SK-N-SH treated with all-trans-retinoic acid at 6 μM for 48 hours (cell line): ENCODE data around the gene PNKD.
"Not testable (repeated sequence)": the region's sequence is repeated elsewhere in the genome, so short reads cannot be mapped to it uniquely, and the experiment has no call there.

Source experiments
- ATAC-seq: fragments of 200-7000 bp; cut with Tn5 transposase; 3 replicates; pipeline ENCODE4 v1.9.1; 2020; ENCODE audit warnings: mild to moderate bottlenecking, moderate library complexity
- ARNTL ChIP-seq: fragments of 450-650 bp; formaldehyde crosslinking; IDR thresholded peaks from 2 replicates; pipeline ENCODE4 v1.5.0; 2020; ENCODE audit warnings: low read depth, mild to moderate bottlenecking, moderate library complexity, borderline replicate concordance
- CSDC2 ChIP-seq: fragments of 250-450 bp; sonication (Bioruptor Pico); IDR thresholded peaks from 2 replicates; pipeline ENCODE4 v1.5.0; 2020; ENCODE audit warnings: mild to moderate bottlenecking, moderate library complexity
- CSRNP3 ChIP-seq: fragments of 250-450 bp; sonication (Bioruptor Pico); IDR thresholded peaks from 2 replicates; pipeline ENCODE4 v1.5.1; 2021; ENCODE audit warnings: mild to moderate bottlenecking, moderate library complexity
- ESRRG ChIP-seq: fragments of 250-450 bp; sonication (Bioruptor Pico); IDR thresholded peaks from 2 replicates; pipeline ENCODE4 v1.6.1; 2021; ENCODE audit warnings: mild to moderate bottlenecking
- GLIS3 ChIP-seq: fragments of 250-450 bp; sonication (Bioruptor Pico); IDR thresholded peaks from 2 replicates; pipeline ENCODE4 v1.5.0; 2020; ENCODE audit warnings: mild to moderate bottlenecking, moderate library complexity
- ISL1 ChIP-seq: fragments of 250-450 bp; sonication (Bioruptor Pico); IDR thresholded peaks from 2 replicates; pipeline ENCODE4 v2.1.2; 2022; ENCODE audit warnings: mild to moderate bottlenecking, moderate library complexity
- OSR1 ChIP-seq: fragments of 250-450 bp; sonication (Bioruptor Pico); IDR thresholded peaks from 2 replicates; pipeline ENCODE4 v1.8.0; 2022; ENCODE audit warnings: moderate library complexity, mild to moderate bottlenecking, inconsistent platforms
- PATZ1 ChIP-seq: fragments of 250-450 bp; sonication (Bioruptor Pico); IDR thresholded peaks from 2 replicates; pipeline ENCODE4 v1.8.0; 2020; ENCODE audit warnings: mild to moderate bottlenecking, moderate library complexity, borderline replicate concordance
- PPARA ChIP-seq: fragments of 250-450 bp; sonication (Bioruptor Pico); IDR thresholded peaks from 2 replicates; pipeline ENCODE4 v1.5.0; 2020; ENCODE audit warnings: mild to moderate bottlenecking, borderline replicate concordance
- RARB ChIP-seq: fragments of 250-450 bp; sonication (Bioruptor Pico); IDR thresholded peaks from 2 replicates; pipeline ENCODE4 v1.8.0; 2021; ENCODE audit warnings: mild to moderate bottlenecking, moderate library complexity
- TCF4 ChIP-seq: fragments of 250-450 bp; sonication (Bioruptor Pico); IDR thresholded peaks from 2 replicates; pipeline ENCODE4 v1.8.0; 2021; ENCODE audit warnings: mild to moderate bottlenecking, moderate library complexity, borderline replicate concordance
- ZC3H10 ChIP-seq: fragments of 250-450 bp; sonication (Bioruptor Pico); IDR thresholded peaks from 2 replicates; pipeline ENCODE4 v1.5.1; 2021; ENCODE audit warnings: mild to moderate bottlenecking, moderate library complexity
- ZFP30 ChIP-seq: fragments of 450-650 bp; formaldehyde crosslinking; IDR thresholded peaks from 2 replicates; pipeline ENCODE4 v1.5.0; 2022; ENCODE audit warnings: mild to moderate bottlenecking, moderate library complexity
- ZNF70 ChIP-seq: fragments of 450-650 bp; formaldehyde crosslinking; IDR thresholded peaks from 2 replicates; pipeline ENCODE4 v1.5.0; 2020; ENCODE audit warnings: mild to moderate bottlenecking, moderate library complexity
- ZNF8 ChIP-seq: fragments of 450-650 bp; formaldehyde crosslinking; IDR thresholded peaks from 2 replicates; pipeline ENCODE4 v1.5.0; 2020; ENCODE audit warnings: mild to moderate bottlenecking, moderate library complexity
- TF ChIP-seq, protein P1 (sequence below): fragments of 250-450 bp; sonication (Bioruptor Pico); IDR thresholded peaks from 2 replicates; pipeline ENCODE4 v1.5.1; 2020; ENCODE audit warnings: low read depth, mild to moderate bottlenecking, moderate library complexity
- TF ChIP-seq, protein P2 (sequence below): fragments of 250-450 bp; sonication (Bioruptor Pico); IDR thresholded peaks from 2 replicates; pipeline ENCODE4 v1.8.0; 2021; ENCODE audit warnings: low read depth, mild to moderate bottlenecking, moderate library complexity, borderline replicate concordance
- TF ChIP-seq, protein P3 (sequence below): fragments of 250-450 bp; sonication (Bioruptor Pico); IDR thresholded peaks from 2 replicates; pipeline ENCODE4 v1.5.0; 2020; ENCODE audit warnings: mild to moderate bottlenecking, moderate library complexity

The PNKD gene

DNA sequence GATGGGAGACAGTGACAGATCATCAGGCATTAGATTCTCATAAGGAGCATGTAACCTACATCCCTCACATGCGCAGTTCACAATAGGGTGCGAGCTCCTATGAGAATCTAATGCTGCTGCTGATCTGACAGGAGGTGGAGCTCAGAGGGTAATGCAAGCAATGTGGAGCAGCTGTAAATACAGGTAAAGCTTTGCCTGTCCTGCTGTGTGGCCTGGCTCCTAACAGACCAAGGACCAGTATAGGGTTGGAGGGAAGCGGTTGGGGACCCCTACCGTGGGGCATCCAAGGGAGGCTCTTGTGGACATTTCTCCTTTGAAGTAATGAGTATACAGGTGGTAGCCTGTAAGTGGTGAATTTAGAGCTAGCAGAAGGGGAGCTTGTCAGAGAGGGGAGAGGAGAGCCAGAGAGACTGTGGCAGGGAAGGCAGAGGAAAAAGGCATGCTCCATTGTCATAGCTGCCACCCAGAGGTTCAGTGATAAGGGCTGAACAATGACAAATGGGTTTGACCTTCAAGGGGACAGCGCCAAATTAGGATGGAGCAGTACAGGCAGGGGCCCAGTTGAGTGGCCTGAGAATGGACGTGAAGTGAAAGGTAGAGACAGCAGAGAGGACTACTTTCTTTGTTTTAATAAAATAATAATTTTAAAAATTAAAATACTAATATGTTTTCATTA, 37.2 kb downstream of the PNKD start (continued):
- TF ChIP-seq ZFP30 (CRISPR knock-in tag): no peak
- no peak for TF ChIP-seq RARB
- TF ChIP-seq, protein P1, sequence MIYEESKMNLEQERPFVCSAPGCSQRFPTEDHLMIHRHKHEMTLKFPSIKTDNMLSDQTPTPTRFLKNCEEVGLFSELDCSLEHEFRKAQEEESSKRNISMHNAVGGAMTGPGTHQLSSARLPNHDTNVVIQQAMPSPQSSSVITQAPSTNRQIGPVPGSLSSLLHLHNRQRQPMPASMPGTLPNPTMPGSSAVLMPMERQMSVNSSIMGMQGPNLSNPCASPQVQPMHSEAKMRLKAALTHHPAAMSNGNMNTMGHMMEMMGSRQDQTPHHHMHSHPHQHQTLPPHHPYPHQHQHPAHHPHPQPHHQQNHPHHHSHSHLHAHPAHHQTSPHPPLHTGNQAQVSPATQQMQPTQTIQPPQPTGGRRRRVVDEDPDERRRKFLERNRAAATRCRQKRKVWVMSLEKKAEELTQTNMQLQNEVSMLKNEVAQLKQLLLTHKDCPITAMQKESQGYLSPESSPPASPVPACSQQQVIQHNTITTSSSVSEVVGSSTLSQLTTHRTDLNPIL: no peak
- no peak for TF ChIP-seq ESRRG (CRISPR knock-in tag)
- no peak for TF ChIP-seq ISL1 (CRISPR knock-in tag)
- TF ChIP-seq, all 23 proteins: peak for 0

DNA sequence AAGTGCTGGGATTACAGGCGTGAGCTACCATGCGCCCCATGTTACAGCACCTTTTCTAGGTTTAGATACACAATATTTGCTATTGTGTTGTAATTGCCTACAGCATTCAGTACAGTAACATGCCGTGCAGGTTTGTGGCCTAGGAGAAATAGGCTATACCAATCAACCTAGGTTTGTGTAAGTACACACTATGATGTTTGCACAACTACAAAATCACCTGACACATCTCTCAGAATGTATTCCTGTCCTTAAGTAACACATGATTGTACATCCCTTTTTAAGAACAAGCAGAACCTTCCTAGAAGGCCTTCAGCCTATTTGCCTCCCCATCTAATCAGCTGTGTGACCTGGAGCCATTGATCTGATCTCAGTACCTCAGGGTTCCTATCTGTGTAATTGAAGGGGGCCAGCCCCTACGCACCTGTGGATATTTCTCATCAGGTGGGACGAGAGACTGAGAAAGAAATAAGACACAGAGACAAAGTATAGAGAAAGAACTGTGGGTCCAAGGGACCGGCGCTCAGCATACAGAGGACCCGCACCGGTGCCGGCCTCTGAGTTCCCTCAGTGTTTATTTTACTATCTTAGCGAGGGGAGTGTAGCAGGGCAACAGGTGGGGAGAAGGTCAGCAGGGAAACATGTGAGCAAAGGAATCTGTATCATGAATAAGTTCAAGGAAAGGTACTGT, 40.7 kb downstream of the PNKD start:
- TF ChIP-seq PPARA (CRISPR knock-in tag) (no peak), ARNTL (CRISPR knock-in tag) (no peak), ZC3H10 (no peak), TCF4 (CRISPR knock-in tag) (no peak), GLIS3 (CRISPR knock-in tag) (no peak), ZFP30 (CRISPR knock-in tag) (no peak), ESRRG (CRISPR knock-in tag) (no peak), CSDC2 (CRISPR knock-in tag) (no peak), ZNF8 (no peak), RARB (no peak), ISL1 (CRISPR knock-in tag) (no peak), OSR1 (CRISPR knock-in tag) (no peak), PATZ1 (CRISPR knock-in tag) (no peak), CSRNP3 (CRISPR knock-in tag) (no peak), ZNF70 (no peak)
- TF ChIP-seq, protein P2, sequence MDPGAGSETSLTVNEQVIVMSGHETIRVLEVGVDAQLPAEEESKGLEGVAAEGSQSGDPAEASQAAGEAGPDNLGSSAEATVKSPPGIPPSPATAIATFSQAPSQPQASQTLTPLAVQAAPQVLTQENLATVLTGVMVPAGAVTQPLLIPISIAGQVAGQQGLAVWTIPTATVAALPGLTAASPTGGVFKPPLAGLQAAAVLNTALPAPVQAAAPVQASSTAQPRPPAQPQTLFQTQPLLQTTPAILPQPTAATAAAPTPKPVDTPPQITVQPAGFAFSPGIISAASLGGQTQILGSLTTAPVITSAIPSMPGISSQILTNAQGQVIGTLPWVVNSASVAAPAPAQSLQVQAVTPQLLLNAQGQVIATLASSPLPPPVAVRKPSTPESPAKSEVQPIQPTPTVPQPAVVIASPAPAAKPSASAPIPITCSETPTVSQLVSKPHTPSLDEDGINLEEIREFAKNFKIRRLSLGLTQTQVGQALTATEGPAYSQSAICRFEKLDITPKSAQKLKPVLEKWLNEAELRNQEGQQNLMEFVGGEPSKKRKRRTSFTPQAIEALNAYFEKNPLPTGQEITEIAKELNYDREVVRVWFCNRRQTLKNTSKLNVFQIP: no peak
- TF ChIP-seq, protein P1: no peak
- TF ChIP-seq, protein P3, sequence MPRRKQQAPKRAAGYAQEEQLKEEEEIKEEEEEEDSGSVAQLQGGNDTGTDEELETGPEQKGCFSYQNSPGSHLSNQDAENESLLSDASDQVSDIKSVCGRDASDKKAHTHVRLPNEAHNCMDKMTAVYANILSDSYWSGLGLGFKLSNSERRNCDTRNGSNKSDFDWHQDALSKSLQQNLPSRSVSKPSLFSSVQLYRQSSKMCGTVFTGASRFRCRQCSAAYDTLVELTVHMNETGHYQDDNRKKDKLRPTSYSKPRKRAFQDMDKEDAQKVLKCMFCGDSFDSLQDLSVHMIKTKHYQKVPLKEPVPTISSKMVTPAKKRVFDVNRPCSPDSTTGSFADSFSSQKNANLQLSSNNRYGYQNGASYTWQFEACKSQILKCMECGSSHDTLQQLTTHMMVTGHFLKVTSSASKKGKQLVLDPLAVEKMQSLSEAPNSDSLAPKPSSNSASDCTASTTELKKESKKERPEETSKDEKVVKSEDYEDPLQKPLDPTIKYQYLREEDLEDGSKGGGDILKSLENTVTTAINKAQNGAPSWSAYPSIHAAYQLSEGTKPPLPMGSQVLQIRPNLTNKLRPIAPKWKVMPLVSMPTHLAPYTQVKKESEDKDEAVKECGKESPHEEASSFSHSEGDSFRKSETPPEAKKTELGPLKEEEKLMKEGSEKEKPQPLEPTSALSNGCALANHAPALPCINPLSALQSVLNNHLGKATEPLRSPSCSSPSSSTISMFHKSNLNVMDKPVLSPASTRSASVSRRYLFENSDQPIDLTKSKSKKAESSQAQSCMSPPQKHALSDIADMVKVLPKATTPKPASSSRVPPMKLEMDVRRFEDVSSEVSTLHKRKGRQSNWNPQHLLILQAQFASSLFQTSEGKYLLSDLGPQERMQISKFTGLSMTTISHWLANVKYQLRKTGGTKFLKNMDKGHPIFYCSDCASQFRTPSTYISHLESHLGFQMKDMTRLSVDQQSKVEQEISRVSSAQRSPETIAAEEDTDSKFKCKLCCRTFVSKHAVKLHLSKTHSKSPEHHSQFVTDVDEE: no peak
- ATAC-seq: no peak

- ATAC-seq: not testable (repeated sequence)
Observed at GRCh38 chr2:218311541-218312266, 41.4 kb downstream of the PNKD start.
